Liver (tissue), 3 donors: Measurements from ENCODE around the gene ATP6V1C2.

ENCODE experiments used
- CTCF ChIP-seq: fragments of 150-350 bp; IDR thresholded peaks from 2 replicates; pipeline ENCODE4 v1.5.1; 2017; ENCODE audit warnings: improper control_type of control experiment, low read depth, low read length; ENCODE audit not compliant: missing input control
- EGR1 ChIP-seq, 2 donors: IDR thresholded peaks; 2 replicates each; pipeline ENCODE4 v1.6.1; 2016 to 2018; ENCODE audit warnings: antibody characterized with exemption in 2 of 2, low read depth in 2 of 2
- GABPA ChIP-seq, 2 donors: IDR thresholded peaks in 1 of 2; conservative IDR thresholded peaks in 1 of 2; 2 replicates each; pipeline ENCODE4 v1.6.1; 2016; ENCODE audit warnings: antibody characterized with exemption in 2 of 2, mild to moderate bottlenecking in 1 of 2, moderate library complexity in 1 of 2
- JUND ChIP-seq, 2 donors: IDR thresholded peaks; 2 replicates each; pipeline ENCODE4 v1.6.1; 2016; ENCODE audit warnings: antibody characterized with exemption in 2 of 2
- RAD21 ChIP-seq, 2 donors: IDR thresholded peaks; 2 replicates each; pipeline ENCODE4 v1.6.1; 2016; ENCODE audit warnings: antibody characterized with exemption in 2 of 2, mild to moderate bottlenecking in 2 of 2
- REST ChIP-seq: IDR thresholded peaks from 2 replicates; pipeline ENCODE4 v1.6.1; 2016; ENCODE audit warnings: antibody characterized with exemption, mild to moderate bottlenecking
- SP1 ChIP-seq: IDR thresholded peaks from 2 replicates; pipeline ENCODE4 v1.6.1; 2018; ENCODE audit warnings: antibody characterized with exemption, mild to moderate bottlenecking
- TAF1 ChIP-seq: conservative IDR thresholded peaks from 2 replicates; pipeline ENCODE4 v1.6.1; 2016; ENCODE audit warnings: antibody characterized with exemption, mild to moderate bottlenecking
- YY1 ChIP-seq: IDR thresholded peaks from 2 replicates; pipeline ENCODE4 v1.6.1; 2016; ENCODE audit warnings: antibody characterized with exemption, mild to moderate bottlenecking
- TF ChIP-seq, protein P1 (sequence below): IDR thresholded peaks from 2 replicates; pipeline ENCODE4 v1.6.1; 2016; ENCODE audit warnings: antibody characterized with exemption
- donor health status: healthy.
- donor health status: healthy.

DNA sequence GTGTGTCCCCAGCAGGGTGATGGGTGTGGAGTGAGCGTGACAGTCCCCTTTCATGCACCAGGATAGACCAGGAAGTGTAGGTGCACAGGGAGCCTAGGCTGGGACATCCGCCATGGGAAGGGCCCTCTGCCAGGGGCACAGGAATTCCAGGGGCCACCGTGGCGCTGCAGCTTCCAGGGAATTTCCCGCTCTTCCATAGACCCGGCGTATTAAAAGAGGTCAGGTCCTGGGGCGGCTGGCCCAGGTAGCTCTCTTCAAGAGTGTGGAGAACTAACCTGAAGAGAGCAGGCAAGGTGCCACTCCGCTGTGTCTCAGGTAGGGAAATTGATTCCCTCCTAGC is 42.0 kb downstream of the ATP6V1C2 start:
- TF ChIP-seq CTCF (no peak), GABPA (IDR thresholded peaks at IDR 0.05 in 1 of 2, conservative IDR thresholded peaks at IDR 0.05 in 1 of 2) (no peak), JUND (IDR thresholded peaks at IDR 0.05) (no peak), YY1 (no peak), TAF1 (no peak), RAD21 (IDR thresholded peaks at IDR 0.05) (no peak), SP1 (no peak), REST (no peak), EGR1 (IDR thresholded peaks at IDR 0.05; ENCODE audit: low read depth in 2 of 2) (no peak)
- TF ChIP-seq, protein P1, sequence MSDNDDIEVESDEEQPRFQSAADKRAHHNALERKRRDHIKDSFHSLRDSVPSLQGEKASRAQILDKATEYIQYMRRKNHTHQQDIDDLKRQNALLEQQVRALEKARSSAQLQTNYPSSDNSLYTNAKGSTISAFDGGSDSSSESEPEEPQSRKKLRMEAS, result no peak
